Measurements from ENCODE around the gene DIRAS2.

Gene DIRAS2

GRCh38 chr9:90612957-90613356 lies 29.7 kb downstream of the DIRAS2 start:
- DNase-seq (ENCODE audit: low read depth in 2 of 2), result no peak

DNA sequence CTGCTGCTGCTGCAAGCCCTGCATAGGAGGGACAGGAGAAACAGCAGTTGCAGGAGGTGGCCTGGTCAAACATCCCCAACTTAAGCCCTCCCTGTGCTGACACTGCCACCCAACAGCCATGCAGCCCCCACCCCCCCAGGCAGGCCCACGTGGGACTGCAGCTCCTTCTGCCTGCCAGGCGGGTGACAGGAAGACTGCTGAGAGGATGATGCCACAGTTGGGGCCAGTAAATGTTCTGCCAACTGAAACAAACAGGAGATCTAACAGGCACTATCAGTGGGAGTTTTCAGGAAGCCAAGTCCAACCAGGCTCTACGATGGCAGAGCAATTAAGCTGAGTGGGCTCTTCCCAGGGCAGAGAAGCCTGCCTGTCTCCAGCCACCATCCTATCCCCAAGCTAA lies 31.1 kb downstream of the DIRAS2 start:
- no peak for DNase-seq (ENCODE audit: low read depth in 2 of 2)

GRCh38 chr9:90611121-90611520 lies 31.5 kb downstream of the DIRAS2 start:
- no peak for DNase-seq (ENCODE audit: low read depth in 2 of 2)

GRCh38 chr9:90607701-90608516 lies 34.7 kb downstream of the DIRAS2 start:
- DNase-seq (ENCODE audit: low read depth in 2 of 2), result no peak

GRCh38 chr9:90600029-90600428 lies 42.6 kb downstream of the DIRAS2 start:
- no peak for DNase-seq (ENCODE audit: low read depth in 2 of 2)

DNA sequence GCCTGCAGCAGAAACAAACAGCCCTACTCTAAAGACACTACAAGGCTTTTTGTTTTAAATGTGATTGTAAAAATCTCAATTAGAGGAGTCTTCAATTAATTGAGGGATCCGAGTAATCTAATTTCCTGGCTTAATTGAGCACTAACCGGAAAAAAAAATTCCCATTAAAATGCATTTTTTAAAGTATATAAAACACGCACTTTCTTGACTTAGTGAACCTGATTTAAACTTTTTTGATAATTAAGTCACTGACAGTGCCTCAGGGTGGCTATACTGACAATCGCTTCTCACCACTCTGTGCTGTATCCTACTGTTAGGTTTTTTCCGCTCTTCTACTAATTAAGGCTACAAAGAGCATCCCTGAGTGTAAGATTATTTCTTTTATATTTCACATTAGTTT lies 44.4 kb downstream of the DIRAS2 start:
- DNase-seq (ENCODE audit: low read depth in 2 of 2), result no peak

DNA sequence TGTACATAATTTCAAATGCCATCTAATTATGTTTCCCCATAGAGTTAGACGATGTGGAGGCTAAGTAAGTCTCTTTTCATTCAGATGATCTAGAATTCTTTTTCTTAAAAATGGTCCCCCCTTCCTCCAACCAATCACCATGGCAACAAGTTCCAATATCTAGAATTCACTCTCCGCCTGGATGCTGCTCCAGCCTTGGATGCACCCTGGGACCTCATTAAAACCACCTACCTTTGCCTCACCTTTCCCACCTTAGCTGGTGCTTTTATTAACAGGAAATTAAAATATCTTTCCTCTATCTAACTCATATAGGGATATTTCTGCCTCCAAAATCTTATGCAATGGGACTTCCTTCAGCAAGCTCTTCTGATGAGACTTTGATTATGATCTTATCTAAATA lies 49.0 kb downstream of the DIRAS2 start:
- no peak for DNase-seq (ENCODE audit: low read depth in 2 of 2)

DNA sequence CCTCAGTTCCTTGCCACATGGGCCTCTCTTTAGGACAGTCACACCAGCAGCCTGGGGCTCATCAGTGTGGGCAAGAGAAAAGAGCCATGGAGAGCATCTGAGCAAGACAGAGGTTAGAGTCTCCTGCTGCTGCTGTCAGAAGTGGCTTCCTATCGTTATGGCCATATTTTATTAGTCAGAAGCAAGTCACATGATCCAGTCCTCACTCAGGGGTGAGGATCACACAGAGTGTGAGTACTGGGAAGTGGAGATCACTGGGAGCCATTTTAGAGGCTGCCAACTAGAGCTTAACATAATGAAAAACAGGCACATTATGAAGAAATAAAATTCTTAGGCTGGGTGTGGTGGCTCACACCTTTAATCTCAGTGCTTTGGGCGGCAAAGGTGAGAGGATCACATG lies 62.0 kb downstream of the DIRAS2 start:
- no peak for DNase-seq (ENCODE audit: low read depth in 2 of 2)

- no peak for DNase-seq (ENCODE audit: low read depth in 2 of 2)
Measured at GRCh38 chr9:90579181-90579580, 63.4 kb downstream of the DIRAS2 start.

GRCh38 chr9:90578126-90578815 lies 64.4 kb downstream of the DIRAS2 start:
- DNase-seq (ENCODE audit: low read depth in 2 of 2), result no peak

DNA sequence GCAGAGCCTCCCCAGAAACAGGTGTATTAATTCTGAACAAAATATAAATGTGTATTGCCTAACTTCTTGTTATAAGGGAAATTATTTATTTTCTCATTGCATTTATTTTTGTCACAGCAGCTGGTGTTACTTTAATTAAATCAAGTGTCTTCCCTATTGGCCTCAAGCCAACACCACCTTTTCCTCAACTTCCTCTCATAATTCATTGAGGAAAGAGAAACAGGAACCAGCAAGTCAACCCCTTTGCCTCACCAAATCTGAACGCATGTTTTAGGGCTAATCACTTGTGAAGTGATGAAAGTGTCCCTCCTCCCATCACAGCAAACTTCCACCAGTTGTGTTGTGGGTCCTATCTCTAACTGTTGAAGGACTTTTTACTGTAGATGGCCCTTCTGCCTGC lies 73.1 kb downstream of the DIRAS2 start:
- DNase-seq (ENCODE audit: low read depth in 2 of 2), result no peak

GRCh38 chr9:90568667-90569066 lies 74.0 kb downstream of the DIRAS2 start:
- no peak for DNase-seq (ENCODE audit: low read depth in 2 of 2)

GRCh38 chr9:90562229-90562628 lies 80.4 kb downstream of the DIRAS2 start:
- DNase-seq (ENCODE audit: low read depth in 2 of 2), result no peak

Data from stimulated activated CD4-positive, alpha-beta T cell treated with anti-CD3 and anti-CD28 coated beads, Interleukin-4, amount 100 ng/mL, for 48 hours (primary cell).